ENCODE measurements around the gene FOXO4.

The FOXO4 gene

GRCh38 chrX:71099736-71100135 lies 4.1 kb downstream of the FOXO4 start:
- no peak for DNase-seq

DNA sequence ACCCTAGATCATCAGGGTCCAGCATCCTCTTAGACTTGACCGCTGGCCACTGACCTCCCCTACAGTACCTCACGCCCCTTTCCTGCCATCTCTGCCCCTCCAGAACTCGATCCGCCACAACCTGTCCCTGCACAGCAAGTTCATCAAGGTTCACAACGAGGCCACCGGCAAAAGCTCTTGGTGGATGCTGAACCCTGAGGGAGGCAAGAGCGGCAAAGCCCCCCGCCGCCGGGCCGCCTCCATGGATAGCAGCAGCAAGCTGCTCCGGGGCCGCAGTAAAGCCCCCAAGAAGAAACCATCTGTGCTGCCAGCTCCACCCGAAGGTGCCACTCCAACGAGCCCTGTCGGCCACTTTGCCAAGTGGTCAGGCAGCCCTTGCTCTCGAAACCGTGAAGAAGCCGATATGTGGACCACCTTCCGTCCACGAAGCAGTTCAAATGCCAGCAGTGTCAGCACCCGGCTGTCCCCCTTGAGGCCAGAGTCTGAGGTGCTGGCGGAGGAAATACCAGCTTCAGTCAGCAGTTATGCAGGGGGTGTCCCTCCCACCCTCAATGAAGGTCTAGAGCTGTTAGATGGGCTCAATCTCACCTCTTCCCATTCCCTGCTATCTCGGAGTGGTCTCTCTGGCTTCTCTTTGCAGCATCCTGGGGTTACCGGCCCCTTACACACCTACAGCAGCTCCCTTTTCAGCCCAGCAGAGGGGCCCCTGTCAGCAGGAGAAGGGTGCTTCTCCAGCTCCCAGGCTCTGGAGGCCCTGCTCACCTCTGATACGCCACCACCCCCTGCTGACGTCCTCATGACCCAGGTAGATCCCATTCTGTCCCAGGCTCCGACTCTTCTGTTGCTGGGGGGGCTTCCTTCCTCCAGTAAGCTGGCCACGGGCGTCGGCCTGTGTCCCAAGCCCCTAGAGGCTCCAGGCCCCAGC lies 5.2 kb downstream of the FOXO4 start:
- DNase-seq, result peak; percentile 8

GRCh38 chrX:71102292-71102691 lies 6.6 kb downstream of the FOXO4 start:
- DNase-seq, result no peak

GRCh38 chrX:71103110-71103983 lies 7.7 kb downstream of the FOXO4 start:
- DNase-seq, result peak; percentile 45

DNA sequence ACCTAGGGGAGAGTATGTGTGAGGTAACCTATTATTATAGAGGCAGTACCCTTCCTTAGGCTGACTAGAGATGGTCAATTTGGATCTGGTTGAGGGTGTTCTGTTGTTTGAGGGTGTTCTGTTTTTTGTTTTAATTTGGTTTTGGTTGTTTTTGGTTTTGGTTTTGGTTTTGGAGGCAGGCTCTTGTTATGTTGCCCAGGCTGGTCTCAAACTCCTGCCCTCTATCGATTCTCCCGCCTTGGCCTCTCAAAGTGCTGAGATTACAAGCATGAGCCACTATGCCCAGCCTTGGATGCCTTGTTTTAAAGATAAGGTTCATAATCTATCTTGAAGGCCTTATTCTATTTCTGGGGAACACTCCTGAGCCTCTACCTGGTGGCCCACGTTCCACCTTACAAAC lies 10.0 kb downstream of the FOXO4 start:
- no peak for DNase-seq

DNA sequence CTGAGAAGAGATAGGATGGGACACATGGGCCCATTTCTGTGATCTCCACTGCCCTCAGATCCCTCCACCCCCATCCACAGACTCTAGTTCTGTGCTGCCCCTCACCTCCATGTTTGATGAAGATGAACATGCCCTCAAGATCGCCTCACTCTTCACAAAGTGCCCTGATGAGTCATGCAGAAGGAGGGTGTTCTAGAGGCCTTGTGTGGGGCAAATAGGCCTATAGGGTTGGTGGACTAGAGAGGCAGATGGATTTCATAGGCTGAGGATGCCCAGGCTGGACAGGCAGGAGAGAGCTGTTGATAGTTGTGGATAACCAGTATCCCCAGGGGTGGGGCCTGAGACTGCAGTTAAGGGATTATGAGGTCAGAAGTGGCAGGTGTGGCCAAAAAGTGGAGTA lies 10.8 kb downstream of the FOXO4 start, which contains the start of gene CXorf65:
Gene CXorf65 (minus strand): TSS at position 314 of the 400 bp plus-strand sequence. CDS start 184 bp downstream, at position 130.
- DNase-seq, result no peak

DNA sequence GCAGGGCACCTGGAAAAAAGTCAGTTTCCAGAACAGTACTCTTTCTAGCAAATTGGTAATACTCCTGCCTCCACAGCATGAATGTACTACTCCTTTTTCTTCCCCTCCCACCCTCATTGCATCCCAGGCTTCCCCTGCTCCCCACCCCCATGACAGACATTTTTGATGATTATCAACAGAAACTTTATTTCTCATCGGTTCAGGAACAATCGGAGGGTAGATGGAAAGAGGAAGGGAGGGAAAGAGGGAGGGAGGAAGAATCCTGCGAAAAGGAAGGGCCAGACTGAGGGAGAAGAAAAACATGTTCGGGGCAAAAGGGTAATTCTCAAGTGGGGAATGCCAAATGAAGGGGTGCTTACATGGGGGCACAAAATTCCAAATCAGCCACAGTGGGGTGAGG lies 11.6 kb downstream of the FOXO4 start:
- DNase-seq, result no peak

DNA sequence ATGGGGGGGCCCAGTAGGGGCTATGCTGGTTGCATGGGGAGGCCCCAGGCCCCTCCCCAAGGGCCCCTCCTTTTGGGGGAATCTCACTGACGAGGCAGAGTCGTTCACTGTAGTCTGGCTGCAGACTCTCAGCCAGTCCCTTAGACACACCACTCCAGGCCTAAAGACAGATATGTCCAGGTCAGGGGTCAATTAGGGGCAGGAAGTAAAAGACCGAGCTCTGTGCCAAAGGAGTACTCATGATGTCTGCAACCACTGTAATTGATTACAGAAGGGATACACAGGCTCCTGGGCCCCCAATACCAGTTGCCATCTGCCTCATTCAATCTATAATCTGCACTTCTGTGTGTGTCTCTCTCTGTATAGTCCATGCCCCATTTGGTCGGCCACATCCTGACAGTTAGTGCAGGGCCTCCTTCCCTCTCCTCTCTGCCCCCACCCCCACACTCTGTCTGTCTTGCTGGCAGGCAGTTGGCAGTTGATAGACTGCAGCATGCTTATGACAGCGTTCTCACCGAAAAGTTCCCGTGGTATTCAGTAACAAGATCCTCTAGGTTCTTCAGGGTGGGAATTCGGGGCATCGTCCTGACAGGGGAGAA lies 12.2 kb downstream of the FOXO4 start:
- peak; percentile 21 for DNase-seq

DNA sequence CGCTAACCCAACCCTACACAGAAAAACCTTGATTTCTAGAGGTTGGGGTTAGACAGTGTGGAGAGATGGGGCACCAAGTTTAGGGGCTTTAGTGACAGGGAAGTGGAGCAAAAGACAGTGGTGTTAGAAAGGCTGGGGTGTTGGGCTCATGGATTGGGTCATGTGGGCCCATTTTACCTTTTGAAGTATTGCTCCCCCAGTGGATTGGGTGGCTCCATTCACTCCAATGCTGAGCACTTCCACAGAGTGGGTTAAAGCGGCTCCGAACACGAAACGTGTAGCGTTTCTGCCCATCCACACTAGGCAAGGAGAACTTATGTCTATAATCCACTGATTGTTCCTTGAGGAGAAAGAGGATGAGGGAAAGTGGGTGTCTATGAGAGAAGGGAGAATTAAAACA lies 13.4 kb downstream of the FOXO4 start:
- no peak for DNase-seq

DNA sequence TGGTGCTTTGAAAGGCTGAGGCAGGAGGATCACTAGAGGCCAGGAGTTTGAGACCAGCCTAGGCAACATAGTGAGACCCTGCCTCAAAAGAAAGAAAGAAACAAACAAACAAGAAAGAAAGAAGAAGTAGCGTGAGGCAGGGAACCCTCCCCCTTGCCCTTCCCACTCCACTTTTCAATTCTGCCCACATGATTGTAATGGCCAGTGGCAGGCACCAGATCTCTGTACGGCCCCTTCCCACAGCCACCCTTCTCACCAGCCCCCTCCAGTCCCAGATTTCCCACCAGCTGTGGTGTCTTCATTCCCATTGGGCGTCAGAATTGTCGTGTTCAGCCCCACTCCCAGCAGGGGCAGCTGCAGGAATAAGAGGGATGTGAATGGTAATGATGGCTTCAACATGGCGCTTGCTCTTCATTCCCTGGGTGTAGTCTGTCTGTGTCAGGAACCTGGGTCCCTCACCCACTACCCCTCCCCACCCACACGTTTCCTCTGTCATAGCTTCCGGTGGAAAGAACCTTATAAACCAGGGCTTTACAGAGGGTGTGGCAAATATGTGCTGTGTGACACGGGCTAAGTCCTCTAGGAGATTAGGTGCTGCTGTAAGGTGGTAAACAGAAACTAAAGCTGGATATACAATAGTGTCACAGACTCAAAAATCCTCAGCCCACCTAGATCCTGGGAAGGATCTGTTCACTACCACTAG lies 15.6 kb downstream of the FOXO4 start, which contains the start of gene IL2RG:
Gene IL2RG (minus strand): TSS at position 437 of the 703 bp plus-strand sequence. CDS start 38 bp downstream, at position 399.
- peak; percentile 54 for DNase-seq

DNA sequence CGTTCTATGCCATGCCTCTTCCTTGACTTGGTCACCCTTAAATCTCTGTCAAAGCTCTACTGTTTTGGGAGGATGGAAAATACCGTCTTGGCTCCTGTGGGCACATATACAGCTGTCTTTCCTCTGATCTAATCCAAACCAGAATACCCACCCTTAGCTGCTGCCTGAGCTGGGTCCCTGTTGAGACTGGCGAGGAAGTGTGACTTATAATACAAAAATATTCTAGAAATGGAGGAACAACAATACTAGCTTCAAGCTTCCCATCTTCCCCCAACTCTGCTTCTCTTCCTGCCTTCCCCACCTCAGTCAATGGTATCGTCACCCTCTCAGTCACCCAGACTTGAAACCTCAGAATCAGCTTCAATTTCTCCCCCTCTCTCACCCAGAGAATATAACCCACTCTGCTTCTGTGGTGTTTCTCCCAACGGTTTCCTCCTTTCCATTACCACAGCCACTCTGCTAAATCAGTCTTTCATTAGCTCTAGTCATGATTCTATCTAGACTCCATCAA lies 16.3 kb downstream of the FOXO4 start:
- no peak for DNase-seq

GRCh38 chrX:71117358-71117757 lies 21.7 kb downstream of the FOXO4 start:
- DNase-seq, result no peak

DNA sequence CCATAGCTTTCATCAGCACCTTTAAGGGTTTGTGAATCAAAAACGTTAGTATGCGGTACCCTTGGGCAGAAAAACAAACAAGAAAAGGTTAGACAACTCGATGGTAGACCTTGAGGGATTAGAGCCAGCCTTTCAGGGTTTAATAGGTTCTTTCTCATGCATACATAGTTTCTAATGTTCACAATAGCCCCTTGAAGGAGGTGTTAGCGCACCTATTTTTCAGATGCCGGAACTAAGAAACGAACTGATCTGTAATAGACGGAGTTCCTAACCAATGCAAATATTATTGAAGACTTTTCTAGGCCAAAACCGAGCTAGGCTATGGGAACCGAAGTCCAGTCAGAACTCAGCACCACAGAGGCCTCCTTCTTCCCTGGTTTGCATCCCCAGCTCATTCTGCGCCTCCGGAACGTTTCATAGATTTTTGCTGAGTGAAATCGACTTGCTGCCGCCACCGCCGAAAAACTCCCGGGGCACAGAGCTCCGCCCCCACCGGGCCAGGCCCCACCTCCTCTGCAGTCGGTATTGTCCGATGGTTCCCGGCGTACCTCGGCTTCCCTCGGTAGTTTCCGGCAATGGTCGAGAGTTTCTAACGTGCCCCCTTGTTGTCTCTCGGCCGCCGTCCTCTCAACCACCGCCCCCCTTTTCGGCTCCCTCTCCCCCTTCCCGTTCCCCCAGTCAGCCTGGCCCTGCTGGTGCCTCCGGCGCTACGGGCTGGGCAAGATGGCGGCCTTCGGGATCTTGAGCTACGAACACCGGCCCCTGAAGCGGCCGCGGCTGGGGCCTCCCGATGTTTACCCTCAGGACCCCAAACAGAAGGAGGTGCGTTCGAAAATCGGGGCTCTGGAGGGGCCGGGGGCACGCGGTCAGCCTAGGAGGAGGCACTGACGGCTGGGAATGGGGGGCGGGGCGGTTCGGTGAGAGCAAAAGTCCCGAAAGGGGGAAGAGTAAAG lies 22.7 kb downstream of the FOXO4 start, which contains the start of gene MED12:
Gene MED12 (plus strand): TSS at position 565 of the 953 bp plus-strand sequence. CDS start 159 bp downstream, at position 724.
- DNase-seq, result peak; percentile 83

DNA sequence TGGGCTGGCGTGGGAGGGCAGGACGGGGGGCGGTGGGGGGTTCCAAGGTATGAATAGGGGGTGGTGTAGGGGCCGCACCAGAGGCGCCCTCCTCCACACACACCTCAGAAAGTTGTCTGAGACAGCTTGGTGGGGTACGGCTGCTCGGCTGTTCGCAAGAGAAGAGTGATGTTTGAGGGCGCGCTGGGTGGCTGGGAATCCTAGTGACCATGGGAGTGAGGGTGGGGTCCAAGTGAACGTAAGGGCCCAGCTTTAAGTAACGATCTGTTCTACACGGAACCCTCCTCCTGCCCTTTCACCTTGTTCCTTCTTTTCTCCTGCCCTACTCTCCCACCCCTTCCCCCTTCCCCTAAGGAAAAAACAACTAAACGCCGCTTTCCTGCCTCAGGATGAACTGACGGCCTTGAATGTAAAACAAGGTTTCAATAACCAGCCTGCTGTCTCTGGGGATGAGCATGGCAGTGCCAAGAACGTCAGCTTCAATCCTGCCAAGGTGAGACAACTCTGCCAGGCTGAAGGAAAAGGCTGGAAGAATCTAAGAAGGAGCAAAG lies 23.4 kb downstream of the FOXO4 start:
- DNase-seq, result no peak

GRCh38 chrX:71128166-71128833 lies 32.6 kb downstream of the FOXO4 start:
- DNase-seq, result no peak

DNA sequence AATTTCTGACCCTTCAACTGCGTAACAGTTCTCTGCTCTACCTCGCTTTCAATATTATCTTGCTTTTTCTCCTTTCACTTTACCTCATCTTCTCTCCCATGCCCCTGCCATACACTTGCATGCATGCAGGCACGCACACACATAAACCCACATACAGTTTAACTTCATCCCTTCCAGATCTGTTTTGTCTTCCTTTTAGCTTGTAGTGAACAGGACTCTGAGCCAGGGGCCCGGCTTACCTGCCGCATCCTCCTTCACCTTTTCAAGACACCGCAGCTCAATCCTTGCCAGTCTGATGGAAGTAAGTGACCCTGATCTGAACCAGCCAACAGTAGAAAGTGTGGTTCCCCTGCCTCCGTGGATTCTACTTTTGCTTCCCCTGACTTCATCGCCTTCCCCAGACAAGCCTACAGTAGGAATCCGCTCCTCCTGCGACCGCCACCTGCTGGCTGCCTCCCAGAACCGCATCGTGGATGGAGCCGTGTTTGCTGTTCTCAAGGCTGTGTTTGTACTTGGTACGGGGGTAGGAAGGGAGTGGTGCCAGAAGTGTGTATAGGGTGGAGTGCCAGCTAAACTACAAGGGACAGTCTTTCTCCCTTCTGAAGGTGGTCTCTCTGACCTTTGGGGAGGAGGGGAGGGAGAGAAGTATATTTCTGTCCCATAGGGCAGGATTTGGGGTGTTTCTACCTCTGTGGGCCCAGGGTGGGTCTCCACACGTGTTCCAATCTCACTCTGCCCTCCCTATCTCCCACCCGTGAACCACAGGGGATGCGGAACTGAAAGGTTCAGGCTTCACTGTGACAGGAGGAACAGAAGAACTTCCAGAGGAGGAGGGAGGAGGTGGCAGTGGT lies 33.5 kb downstream of the FOXO4 start:
- peak; percentile 74 for DNase-seq

DNA sequence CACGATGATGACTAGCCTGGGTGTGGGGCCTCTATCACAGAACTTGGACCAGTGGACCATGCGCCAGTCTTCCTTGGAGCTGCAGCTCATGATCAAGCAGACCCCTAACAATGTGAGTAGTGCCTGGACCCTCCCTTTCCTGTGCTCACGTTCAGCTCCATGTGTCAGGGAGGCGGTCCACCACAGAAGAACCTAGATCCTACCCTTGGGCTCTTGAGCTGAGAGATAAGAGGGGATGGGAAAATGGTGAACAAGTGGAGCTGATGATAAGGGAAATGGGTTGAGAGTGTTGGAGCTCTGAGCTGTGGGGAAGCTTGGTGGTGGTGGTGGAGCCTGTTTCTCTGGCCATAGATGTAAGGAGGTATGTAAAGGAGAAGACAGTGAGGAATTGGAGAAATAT lies 35.9 kb downstream of the FOXO4 start:
- no peak for DNase-seq

- no peak for DNase-seq
Measured at GRCh38 chrX:71140440-71140839, 44.8 kb downstream of the FOXO4 start.

- no peak for DNase-seq
Measured at GRCh38 chrX:71143508-71143907, 47.9 kb downstream of the FOXO4 start.

Measured in stimulated activated CD4-positive, alpha-beta T cell treated with anti-CD3 and anti-CD28 coated beads, Interleukin-4, amount 100 ng/mL, for 1 hour (primary cell).